ENCODE results near the gene WFS1. TPM values are rescaled to one million over a fixed set of nuclear protein-coding genes. Genes with fewer than 3 reads are reported as not detected.

The WFS1 gene
- total RNA-seq, 1 experiment from 2014 or later = 0.89 TPM

DNA sequence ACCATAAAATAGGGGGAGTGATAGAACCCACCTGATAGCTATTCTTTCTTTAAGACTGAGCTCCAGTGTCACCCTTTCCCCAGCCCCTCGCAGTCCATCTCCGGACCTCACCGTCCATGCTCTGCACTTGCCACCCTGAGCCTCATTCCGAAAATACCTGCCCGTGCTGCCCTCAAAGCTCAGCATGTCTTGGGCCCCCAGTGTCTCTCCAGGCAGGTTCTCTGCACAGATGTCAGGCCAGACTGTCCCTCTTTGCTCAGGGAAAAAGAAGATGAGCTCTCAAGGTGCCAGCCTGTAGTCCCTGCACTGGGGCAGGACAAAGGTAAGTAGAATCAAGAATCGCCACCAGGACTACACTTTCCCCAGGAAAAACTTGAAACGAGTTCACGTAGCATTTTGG lies 9.8 kb upstream of the WFS1 start:
- DNase-seq = no peak
- no peaks in the 10 kb centered on the region for H3K27me3 ChIP-seq (ENCODE audit: low read length)
- H3K9me2 ChIP-seq (replicated peaks; ENCODE audit: insufficient read depth, low read length) = no peaks in the 10 kb centered on the region

DNA sequence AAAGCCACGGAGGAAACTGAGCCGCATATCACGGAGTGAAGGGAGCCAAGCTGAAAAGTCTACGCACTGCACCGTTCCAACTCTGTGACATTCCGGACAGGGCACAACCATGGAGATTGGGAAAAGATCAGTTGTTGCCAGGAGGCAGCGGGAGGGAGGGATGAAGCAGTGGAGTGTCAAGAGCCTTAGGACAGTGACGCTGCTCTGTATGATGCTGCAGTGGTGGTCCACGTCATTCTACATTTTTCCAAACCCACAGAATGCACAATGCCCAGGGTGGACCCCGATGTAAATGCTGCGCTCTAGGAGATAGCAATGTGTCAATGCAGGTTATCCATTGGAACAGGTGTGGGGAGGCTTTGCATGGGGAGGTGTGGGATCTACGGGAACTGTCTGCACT lies 7.5 kb upstream of the WFS1 start:
- DNase-seq = no peak
- H3K27ac ChIP-seq (ENCODE audit: low read length) = no peak overlapping the region
- no peak overlapping the region for H2AFZ ChIP-seq (ENCODE audit: low read length)
- H3K36me3 ChIP-seq (ENCODE audit: insufficient read depth, low read length) = no peaks in the 10 kb centered on the region
- no peaks in the 10 kb centered on the region; the same call in 1 of the 2 replicates for H4K20me1 ChIP-seq (ENCODE audit: insufficient read depth, low read depth, low read length)
- no peaks in the 10 kb centered on the region for H3K9me2 ChIP-seq (replicated peaks; ENCODE audit: insufficient read depth, low read length)
- no peaks in the 10 kb centered on the region for H3K9me3 ChIP-seq (ENCODE audit: low read length)
- no peak overlapping the region for H3K4me2 ChIP-seq (ENCODE audit: low read depth, low read length, poor library complexity, severe bottlenecking)
- no peak overlapping the region for H3K9ac ChIP-seq (ENCODE audit: low read length)
- no peak overlapping the region for H3K4me3 ChIP-seq (ENCODE audit: low read length)
- H3K79me2 ChIP-seq (ENCODE audit: low read length) = no peaks in the 10 kb centered on the region
- H3K27me3 ChIP-seq (ENCODE audit: low read length) = no peaks in the 10 kb centered on the region
- peaks cover 3% of the 10 kb centered on the region for H3K4me1 ChIP-seq (ENCODE audit: low read length)

More for the DNA sequence above, 9.8 kb upstream of the WFS1 start:
- Histone ChIP-seq H2AFZ (ENCODE audit: low read length) (no peak overlapping the region), H3K27ac (ENCODE audit: low read length) (no peak overlapping the region), H4K20me1 (ENCODE audit: insufficient read depth, low read depth, low read length) (no peaks in the 10 kb centered on the region; the same call in 1 of the 2 replicates), H3K9ac (ENCODE audit: low read length) (no peak overlapping the region), H3K4me3 (ENCODE audit: low read length) (no peak overlapping the region), H3K4me2 (ENCODE audit: low read depth, low read length, poor library complexity, severe bottlenecking) (no peak overlapping the region), H3K79me2 (ENCODE audit: low read length) (no peaks in the 10 kb centered on the region), H3K9me3 (ENCODE audit: low read length) (no peaks in the 10 kb centered on the region), H3K36me3 (ENCODE audit: insufficient read depth, low read length) (no peaks in the 10 kb centered on the region), H3K4me1 (ENCODE audit: low read length) (peaks cover 3% of the 10 kb centered on the region)

DNA sequence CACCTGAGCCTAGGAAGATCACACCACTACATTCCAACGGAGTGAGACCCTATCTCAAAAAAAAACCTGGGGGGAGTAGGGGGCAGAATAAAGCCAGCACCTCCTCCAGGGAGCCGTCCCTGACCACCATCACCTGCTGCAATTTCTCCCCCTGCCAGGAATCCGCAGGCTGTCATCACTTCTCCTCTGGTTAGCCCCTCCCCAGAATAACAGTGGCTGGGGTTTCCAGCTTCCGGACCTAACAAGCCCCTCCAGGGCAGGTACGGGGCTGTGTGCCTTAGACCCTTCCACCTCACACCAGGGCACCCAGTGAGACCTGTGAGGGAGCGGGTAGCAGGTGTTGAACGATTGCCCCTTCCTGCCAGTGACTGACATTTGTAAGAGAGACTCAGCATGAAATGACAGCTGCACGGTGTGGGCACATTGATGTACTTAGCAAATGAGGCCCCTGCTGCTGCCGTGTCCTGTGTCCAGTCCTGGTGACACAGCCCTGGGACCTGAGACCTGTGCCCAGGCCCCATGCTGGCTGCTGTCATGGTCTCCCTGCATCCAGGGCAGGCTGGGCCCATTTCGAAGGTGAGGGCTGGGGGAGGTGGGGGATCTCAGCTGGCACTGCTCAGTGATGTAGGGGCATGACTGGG lies 6.7 kb upstream of the WFS1 start:
- Histone ChIP-seq H2AFZ (ENCODE audit: low read length) (no peak overlapping the region), H4K20me1 (ENCODE audit: insufficient read depth, low read depth, low read length) (no peaks in the 10 kb centered on the region; the same call in 1 of the 2 replicates), H3K4me3 (ENCODE audit: low read length) (no peak overlapping the region), H3K9me2 (replicated peaks; ENCODE audit: insufficient read depth, low read length) (no peaks in the 10 kb centered on the region), H3K4me2 (ENCODE audit: low read depth, low read length, poor library complexity, severe bottlenecking) (no peak overlapping the region), H3K9me3 (ENCODE audit: low read length) (no peaks in the 10 kb centered on the region), H3K27me3 (ENCODE audit: low read length) (no peaks in the 10 kb centered on the region), H3K4me1 (ENCODE audit: low read length) (peaks cover 3% of the 10 kb centered on the region), H3K79me2 (ENCODE audit: low read length) (no peaks in the 10 kb centered on the region), H3K27ac (ENCODE audit: low read length) (no peak overlapping the region), H3K36me3 (ENCODE audit: insufficient read depth, low read length) (no peaks in the 10 kb centered on the region), H3K9ac (ENCODE audit: low read length) (no peak overlapping the region)
- DNase-seq = no peak

DNA sequence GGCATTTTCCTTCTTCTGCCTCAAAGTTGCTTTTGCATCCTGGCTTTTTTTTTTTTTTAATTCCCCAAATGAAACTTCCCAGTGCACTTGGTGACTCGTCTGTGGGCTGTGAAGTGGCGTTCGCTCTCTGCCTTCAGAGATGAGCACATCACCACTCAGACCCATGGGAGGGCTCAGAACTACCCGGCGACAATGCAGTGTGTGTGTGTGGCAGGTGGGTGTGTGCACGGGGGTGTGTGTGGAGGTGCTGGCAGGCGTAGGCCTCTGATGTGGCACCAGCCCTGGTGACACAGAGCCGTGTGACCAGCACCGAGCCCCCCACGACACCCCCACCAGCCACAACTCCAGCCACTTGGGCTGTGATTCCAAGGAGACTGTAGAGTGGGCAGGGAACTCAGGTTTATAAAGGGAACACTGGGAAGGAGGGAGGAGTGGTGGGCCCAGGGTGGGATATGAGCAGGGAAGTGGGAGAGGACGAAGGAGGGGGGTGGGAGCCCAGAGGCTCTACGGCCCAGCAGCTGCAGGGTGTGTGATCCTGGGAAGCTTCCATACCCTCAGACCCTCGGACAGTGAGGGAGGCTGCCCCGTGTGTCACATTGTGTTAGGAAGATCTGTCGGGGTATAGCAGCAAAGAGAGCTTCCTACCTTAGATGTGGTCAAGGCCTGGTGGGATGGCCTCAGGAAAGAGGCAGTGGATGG lies 6.0 kb upstream of the WFS1 start:
- H3K27ac ChIP-seq (ENCODE audit: low read length) = no peak overlapping the region
- no peak overlapping the region for H3K4me2 ChIP-seq (ENCODE audit: low read depth, low read length, poor library complexity, severe bottlenecking)
- no peak for DNase-seq
- H3K27me3 ChIP-seq (ENCODE audit: low read length) = no peaks in the 10 kb centered on the region
- no peaks in the 10 kb centered on the region; the same call in 1 of the 2 replicates for H4K20me1 ChIP-seq (ENCODE audit: insufficient read depth, low read depth, low read length)
- H3K9me3 ChIP-seq (ENCODE audit: low read length) = no peaks in the 10 kb centered on the region
- no peak overlapping the region for H3K4me3 ChIP-seq (ENCODE audit: low read length)
- peaks cover 2% of the 10 kb centered on the region for H3K4me1 ChIP-seq (ENCODE audit: low read length)
- no peaks in the 10 kb centered on the region for H3K36me3 ChIP-seq (ENCODE audit: insufficient read depth, low read length)
- H2AFZ ChIP-seq (ENCODE audit: low read length) = no peak overlapping the region
- no peaks in the 10 kb centered on the region for H3K79me2 ChIP-seq (ENCODE audit: low read length)
- H3K9ac ChIP-seq (ENCODE audit: low read length) = no peak overlapping the region
- H3K9me2 ChIP-seq (replicated peaks; ENCODE audit: insufficient read depth, low read length) = no peaks in the 10 kb centered on the region

DNA sequence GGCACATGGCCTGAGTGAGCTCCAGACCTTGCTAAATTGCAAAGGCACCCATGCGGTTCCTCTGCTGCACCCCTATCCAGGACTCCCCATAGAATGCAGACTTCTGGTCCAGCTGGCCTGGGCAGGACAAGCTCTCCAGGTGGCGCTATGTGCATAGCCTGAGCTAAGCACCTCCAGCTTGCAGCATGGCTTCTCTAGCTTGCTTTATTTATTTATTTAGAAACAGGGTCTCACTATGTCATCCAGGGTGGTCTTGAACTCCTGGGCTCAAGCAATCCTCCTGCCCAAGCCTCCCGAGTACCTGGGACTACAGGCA lies 5.5 kb upstream of the WFS1 start:
- Histone ChIP-seq H3K9me2 (replicated peaks; ENCODE audit: insufficient read depth, low read length) (no peaks in the 10 kb centered on the region), H3K79me2 (ENCODE audit: low read length) (no peaks in the 10 kb centered on the region), H3K4me1 (ENCODE audit: low read length) (peaks cover 3% of the 10 kb centered on the region), H3K9me3 (ENCODE audit: low read length) (no peaks in the 10 kb centered on the region), H3K4me2 (ENCODE audit: low read depth, low read length, poor library complexity, severe bottlenecking) (no peak overlapping the region), H3K27me3 (ENCODE audit: low read length) (no peaks in the 10 kb centered on the region), H3K36me3 (ENCODE audit: insufficient read depth, low read length) (no peaks in the 10 kb centered on the region), H3K4me3 (ENCODE audit: low read length) (no peak overlapping the region), H3K27ac (ENCODE audit: low read length) (no peak overlapping the region), H3K9ac (ENCODE audit: low read length) (no peak overlapping the region), H4K20me1 (ENCODE audit: insufficient read depth, low read depth, low read length) (no peaks in the 10 kb centered on the region), H2AFZ (ENCODE audit: low read length) (no peak overlapping the region)
- peak; percentile 63 for DNase-seq

DNA sequence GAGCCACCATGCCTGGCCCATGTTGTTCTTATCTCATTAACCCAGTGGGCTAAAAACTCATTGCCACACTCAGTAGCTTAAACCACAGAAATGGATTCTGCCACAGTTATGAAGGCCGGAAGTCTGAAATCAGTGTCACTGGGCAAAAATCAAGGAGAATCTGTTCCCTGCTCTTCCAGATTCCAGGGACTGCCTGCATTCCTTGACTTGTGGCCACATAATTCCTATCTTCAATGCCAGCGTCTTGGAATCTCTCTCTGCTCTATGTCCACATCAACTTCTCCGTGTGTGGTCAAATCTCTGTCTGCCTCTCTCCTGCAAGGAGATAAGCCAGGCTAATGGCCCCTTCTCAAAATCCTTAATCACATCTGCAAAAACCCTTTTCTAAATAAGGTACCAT lies 4.1 kb upstream of the WFS1 start:
- H3K9ac ChIP-seq (ENCODE audit: low read length) = no peak overlapping the region
- H3K79me2 ChIP-seq (ENCODE audit: low read length) = no peaks in the 10 kb centered on the region
- H3K9me2 ChIP-seq (replicated peaks; ENCODE audit: insufficient read depth, low read length) = no peaks in the 10 kb centered on the region
- H3K4me2 ChIP-seq (ENCODE audit: low read depth, low read length, poor library complexity, severe bottlenecking) = no peak overlapping the region
- no peaks in the 10 kb centered on the region for H3K36me3 ChIP-seq (ENCODE audit: insufficient read depth, low read length)
- DNase-seq = no peak
- H3K27ac ChIP-seq (ENCODE audit: low read length) = no peak overlapping the region
- no peak overlapping the region for H2AFZ ChIP-seq (ENCODE audit: low read length)
- no peaks in the 10 kb centered on the region for H4K20me1 ChIP-seq (ENCODE audit: insufficient read depth, low read depth, low read length)
- H3K4me1 ChIP-seq (ENCODE audit: low read length) = peaks cover 5% of the 10 kb centered on the region
- no peaks in the 10 kb centered on the region for H3K9me3 ChIP-seq (ENCODE audit: low read length)
- H3K27me3 ChIP-seq (ENCODE audit: low read length) = no peaks in the 10 kb centered on the region
- H3K4me3 ChIP-seq (ENCODE audit: low read length) = no peak overlapping the region

DNA sequence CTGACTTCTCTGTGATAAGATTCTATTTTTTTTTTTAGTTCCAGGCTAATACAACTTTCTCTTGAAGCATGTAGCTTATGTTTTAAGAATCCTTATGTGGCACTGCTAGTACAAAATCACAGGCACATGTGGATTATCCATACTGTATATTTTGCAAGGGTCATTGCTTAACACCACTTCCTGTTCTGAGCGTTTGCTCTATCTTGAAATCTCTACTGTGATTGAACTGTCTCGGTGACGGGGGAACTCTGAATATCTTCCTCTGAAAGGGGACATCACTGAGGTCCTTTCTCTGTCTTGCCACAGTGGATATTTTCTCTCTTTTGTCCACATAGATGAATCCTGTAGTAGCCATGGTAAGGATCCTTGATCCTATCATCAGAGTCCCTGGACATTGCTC lies 2.1 kb upstream of the WFS1 start:
- H3K27me3 ChIP-seq (ENCODE audit: low read length) = no peaks in the 10 kb centered on the region
- no peaks in the 10 kb centered on the region for H3K79me2 ChIP-seq (ENCODE audit: low read length)
- H3K4me1 ChIP-seq (ENCODE audit: low read length) = peaks cover 5% of the 10 kb centered on the region
- no peaks in the 10 kb centered on the region for H4K20me1 ChIP-seq (ENCODE audit: insufficient read depth, low read depth, low read length)
- no peak overlapping the region for H3K4me2 ChIP-seq (ENCODE audit: low read depth, low read length, poor library complexity, severe bottlenecking)
- H3K4me3 ChIP-seq (ENCODE audit: low read length) = no peak overlapping the region
- H3K36me3 ChIP-seq (ENCODE audit: insufficient read depth, low read length) = no peaks in the 10 kb centered on the region
- no peak overlapping the region for H3K27ac ChIP-seq (ENCODE audit: low read length)
- peak; percentile 55 for DNase-seq
- H3K9ac ChIP-seq (ENCODE audit: low read length) = no peak overlapping the region
- H2AFZ ChIP-seq (ENCODE audit: low read length) = no peak overlapping the region
- H3K9me3 ChIP-seq (ENCODE audit: low read length) = no peaks in the 10 kb centered on the region
- no peaks in the 10 kb centered on the region for H3K9me2 ChIP-seq (replicated peaks; ENCODE audit: insufficient read depth, low read length)

DNA sequence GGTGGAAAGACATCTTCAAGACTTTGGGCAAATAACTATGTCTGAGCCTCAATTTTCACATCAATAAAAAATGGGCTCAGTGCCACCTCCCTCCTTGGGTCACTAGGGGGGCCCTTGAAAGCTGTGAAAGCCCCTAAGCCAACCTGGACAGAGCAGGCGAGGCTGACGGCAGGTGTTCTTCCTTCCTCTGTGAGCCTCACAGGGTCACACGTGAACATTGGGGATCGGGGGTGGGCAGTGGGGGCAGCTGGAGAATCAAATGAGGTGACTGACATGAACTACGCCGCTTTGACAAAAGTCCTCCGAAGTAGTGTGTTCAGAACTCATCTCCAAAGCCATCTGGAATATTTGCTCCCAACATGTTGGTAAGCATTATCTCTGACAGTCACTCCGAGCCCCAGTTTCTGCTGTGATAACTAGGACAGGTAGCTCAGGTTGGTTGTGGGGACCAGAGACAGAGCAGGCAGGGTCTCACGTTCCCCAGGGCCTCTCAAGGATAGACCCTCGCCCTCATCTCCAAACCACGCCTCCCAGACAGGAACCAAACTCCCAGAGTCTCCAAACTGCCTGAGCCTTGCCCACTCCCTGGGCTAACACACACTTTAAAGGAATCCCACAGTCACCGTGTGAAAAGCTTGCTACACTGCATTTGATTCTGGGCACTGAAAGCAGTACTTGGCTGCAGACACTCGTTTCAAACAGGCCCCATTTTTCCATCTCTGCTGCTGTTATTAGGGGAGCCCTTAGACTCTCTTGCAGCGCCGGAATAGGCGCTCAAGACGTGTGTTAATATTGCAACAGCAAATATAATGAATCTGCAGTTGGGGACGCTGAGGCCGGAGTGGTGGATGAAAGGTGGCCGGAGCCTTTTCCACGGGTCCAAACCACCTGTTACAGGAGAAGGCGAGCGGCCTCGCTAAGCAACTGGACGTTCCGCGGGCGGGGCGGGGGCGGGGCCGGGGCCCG lies 717 bp upstream of the WFS1 start:
- H3K9ac ChIP-seq (ENCODE audit: low read length) = peak overlapping the region; percentile 57
- H3K4me1 ChIP-seq (ENCODE audit: low read length) = peaks cover 5% of the 10 kb centered on the region
- H3K9me3 ChIP-seq (ENCODE audit: low read length) = no peaks in the 10 kb centered on the region
- H4K20me1 ChIP-seq (ENCODE audit: insufficient read depth, low read depth, low read length) = no peaks in the 10 kb centered on the region
- no peaks in the 10 kb centered on the region for H3K9me2 ChIP-seq (replicated peaks; ENCODE audit: insufficient read depth, low read length)
- H3K36me3 ChIP-seq (ENCODE audit: insufficient read depth, low read length) = no peaks in the 10 kb centered on the region
- peak overlapping the region; percentile 51; the same call in 1 of the 2 replicates for H3K4me3 ChIP-seq (ENCODE audit: low read length)
- H3K79me2 ChIP-seq (ENCODE audit: low read length) = no peaks in the 10 kb centered on the region
- peak overlapping the region; percentile 60 for H3K4me2 ChIP-seq (ENCODE audit: low read depth, low read length, poor library complexity, severe bottlenecking)
- no peak overlapping the region for H3K27ac ChIP-seq (ENCODE audit: low read length)
- peak overlapping the region; percentile 48; the same call in 1 of the 2 replicates for H2AFZ ChIP-seq (ENCODE audit: low read length)
- no peaks in the 10 kb centered on the region for H3K27me3 ChIP-seq (ENCODE audit: low read length)
- DNase-seq = peak; percentile 46

Measured in Karpas-422 (cell line).